Measurements from ENCODE around the gene NBEA.
"Not testable (repeated sequence)": the region's sequence is repeated elsewhere in the genome, so short reads cannot be mapped to it uniquely, and the experiment has no call there.

The NBEA gene

GRCh38 chr13:35408285-35408684 lies 466.2 kb downstream of the NBEA start:
- FAIRE-seq, result not testable (repeated sequence)

GRCh38 chr13:35411059-35411744 lies 469.1 kb downstream of the NBEA start:
- FAIRE-seq, result no peak

GRCh38 chr13:35448465-35448864 lies 506.4 kb downstream of the NBEA start:
- FAIRE-seq, result no peak

GRCh38 chr13:35449821-35450220 lies 507.8 kb downstream of the NBEA start:
- FAIRE-seq, result no peak

DNA sequence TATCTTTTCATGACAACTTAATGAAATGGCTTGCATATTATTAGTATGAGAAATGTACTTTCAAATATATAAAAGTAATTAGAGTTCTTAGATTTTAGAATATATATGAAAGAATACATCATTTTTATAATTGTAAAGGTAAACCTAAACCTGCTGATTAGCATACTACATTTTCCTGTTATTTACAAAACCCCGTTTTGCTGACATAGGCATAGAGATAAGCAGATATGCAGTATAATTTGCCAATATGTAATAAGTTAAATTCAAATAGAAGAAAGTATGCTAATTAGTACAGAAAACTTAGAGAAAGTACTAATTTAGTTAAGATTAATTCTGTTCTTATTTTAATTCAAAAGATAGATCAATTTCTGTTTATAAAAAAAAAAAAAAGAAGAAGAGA lies 513.0 kb downstream of the NBEA start:
- FAIRE-seq, result peak; percentile 31

DNA sequence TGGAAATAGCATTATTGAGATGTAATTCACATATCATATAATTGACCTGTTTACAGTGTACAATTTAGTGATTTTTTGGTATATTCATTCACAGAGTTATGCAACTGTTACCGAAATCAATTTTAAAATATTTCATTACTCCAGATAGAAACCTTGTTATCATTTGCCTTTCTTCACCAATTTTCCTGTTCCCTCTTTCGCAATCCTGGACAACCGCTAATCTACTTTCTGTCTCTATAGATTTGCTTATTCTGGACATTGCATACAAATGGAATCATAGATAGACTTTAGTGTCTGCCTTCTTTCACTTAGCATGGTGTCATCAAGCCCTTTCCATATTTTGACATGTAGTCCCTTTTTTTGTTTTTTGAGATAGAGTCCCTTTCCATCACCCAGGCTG lies 515.2 kb downstream of the NBEA start:
- no peak for FAIRE-seq

DNA sequence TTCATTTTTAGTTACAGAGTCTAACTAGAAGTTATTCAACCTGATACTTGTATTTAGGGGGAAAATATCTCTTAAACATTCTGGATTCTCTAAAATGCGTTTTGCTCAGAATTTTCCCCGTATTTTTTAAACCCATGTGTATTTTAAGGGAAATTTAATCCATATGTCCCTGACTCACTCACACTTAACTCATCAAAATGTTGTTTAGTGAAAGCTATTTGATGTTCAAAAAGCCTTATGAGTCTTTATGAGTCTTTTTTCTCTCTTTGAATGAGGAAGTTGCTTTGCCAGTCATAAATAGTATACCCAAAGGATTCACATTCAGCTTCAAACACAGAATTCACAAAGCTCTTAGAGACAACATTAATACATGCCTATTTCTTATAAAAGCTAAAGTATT lies 518.0 kb downstream of the NBEA start:
- FAIRE-seq, result no peak

DNA sequence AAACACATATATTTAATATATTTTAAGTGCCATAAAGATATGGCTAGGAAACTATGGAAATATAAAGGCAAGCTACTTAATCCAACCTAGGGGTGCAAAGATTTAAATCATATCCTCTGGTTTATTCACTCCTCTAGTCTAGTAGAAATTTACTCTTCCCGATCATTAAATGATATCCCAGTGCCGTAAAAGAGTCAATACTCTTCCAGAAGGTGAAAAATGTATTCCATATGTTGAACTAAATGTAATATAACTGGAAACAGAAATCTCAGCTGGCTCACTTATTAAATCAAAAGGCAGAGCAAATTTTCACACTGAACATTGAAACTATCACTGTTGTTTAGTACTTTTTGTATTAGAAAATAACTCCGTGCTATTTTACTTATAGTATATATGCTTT lies 523.3 kb downstream of the NBEA start:
- no peak for FAIRE-seq

DNA sequence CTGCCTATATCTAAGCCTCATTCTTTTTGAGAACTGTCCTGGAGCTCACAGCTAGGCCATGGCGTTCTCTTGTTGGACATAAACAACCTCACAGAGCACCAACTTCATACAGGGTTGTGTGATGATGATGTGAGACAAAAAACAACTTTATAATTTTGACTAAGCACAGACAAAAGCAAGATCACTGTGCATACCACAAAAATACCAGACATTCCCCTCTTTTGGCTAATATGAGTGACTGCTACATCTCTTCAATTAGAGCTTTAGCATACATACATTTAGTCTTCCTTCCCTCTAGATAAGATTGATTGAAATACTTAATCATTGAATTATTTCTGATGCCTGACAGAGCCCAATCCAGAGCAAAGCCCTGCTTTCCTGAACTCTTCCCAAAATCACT lies 526.1 kb downstream of the NBEA start:
- FAIRE-seq, result no peak

GRCh38 chr13:35469806-35470525 lies 527.9 kb downstream of the NBEA start:
- no peak for FAIRE-seq

- no peak for FAIRE-seq
Measured at GRCh38 chr13:35470671-35471661, 528.9 kb downstream of the NBEA start.

- no peak for FAIRE-seq
Measured at GRCh38 chr13:35471706-35472322, 529.7 kb downstream of the NBEA start.

- no peak for FAIRE-seq
Measured at GRCh38 chr13:35472323-35472881, 530.3 kb downstream of the NBEA start.

GRCh38 chr13:35473206-35473775 lies 531.2 kb downstream of the NBEA start:
- no peak for FAIRE-seq

GRCh38 chr13:35473802-35474201 lies 531.7 kb downstream of the NBEA start:
- no peak for FAIRE-seq

- no peak for FAIRE-seq
Measured at GRCh38 chr13:35474496-35475211, 532.6 kb downstream of the NBEA start.

DNA sequence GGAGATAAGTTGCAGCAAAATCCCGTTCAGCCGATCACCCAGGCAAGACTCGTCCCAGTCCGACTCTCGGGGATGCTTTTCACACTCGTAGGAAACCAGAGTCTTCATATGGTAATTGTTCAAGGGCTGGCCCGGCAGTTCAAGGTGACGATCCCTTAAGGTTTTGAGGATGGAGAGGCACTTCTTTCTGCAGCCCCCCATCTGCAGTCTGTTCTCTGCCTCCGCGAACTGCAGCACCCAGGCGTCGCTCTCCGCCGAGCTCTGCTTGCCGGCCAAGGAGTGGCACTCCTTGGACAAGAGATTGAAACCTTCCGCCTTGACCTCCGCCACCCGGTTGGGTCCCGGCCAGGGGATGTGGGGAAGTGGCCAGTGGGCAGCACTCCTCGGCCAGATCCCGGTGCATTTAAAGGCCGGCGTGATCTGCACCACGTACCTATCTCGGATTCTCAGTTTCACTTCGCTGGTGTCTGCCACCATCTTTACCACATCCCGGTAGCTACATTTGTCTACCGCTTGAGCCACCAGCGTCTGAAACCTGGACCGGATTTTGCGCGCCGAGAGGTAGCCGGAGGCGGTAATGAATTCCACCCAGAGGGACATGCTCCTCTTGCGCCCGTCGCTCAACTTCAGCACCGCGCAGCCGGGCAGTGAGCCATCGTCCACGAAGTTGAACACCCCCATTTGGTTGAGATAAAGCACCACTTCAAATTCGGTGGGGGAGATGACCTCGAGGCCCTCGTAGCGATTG lies 533.3 kb downstream of the NBEA start:
- no peak for FAIRE-seq

DNA sequence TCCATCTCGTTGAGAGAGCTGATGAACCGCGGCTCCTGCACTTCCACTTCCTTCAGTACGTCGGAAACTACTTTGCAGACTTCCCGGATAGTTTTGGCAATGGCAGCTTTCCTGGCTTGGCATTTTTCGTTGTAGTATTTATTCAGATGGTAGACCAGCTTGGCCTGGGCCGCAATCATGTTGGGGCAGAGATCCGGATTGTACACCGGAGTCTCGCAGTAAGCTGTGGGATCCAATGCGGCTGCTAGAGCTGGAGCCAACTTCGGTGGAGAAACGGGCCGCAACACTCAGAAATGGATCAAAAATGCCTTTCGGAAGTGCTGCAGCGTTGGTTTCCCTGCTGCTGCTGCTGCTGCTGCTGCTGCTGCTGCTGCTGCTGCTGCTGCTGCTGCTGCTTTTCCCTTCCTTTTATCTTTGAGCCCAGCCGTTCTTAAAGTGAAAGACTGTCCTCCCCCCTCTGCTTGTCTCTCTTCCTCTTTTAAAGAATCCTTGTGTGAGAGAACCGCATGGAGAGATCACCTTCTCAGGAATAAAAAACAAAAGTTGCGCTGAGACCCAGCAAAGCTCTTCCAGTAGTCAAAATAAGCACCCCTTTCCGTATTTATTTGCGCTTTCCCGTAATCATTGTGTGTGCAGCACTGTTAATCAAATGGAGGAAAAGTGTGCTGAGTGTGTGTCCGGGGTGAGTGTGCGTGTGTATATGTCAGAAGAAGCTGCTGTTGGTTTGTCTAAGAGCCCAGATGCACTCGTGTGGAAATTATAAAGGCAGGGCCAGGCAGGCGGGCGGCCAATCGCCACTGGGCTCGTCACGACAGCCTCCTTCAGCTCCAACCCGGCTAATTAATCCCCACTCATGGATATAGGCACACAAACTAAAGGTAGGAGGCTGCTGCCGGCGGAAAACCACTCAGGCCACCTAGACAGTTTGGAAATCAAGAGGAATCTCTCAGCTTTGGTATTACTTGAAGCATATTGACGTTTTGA lies 534.2 kb downstream of the NBEA start, which contains the start of gene MAB21L1:
Gene MAB21L1 (minus strand): TSS at position 730 of the 984 bp plus-strand sequence. CDS start 551 bp downstream, at position 179.
- no peak for FAIRE-seq

GRCh38 chr13:35477386-35477946 lies 535.4 kb downstream of the NBEA start:
- no peak for FAIRE-seq

All from colon (tissue), 2 donors.